GM19238 (cell line): ENCODE data around the gene ACTG1.

ENCODE experiments used
- DNase-seq: peaks from one replicate; pipeline ENCODE4 v3.0.0; 2011; ENCODE audit warnings: low spot score; ENCODE audit not compliant: insufficient read length

ACTG1 gene

GRCh38 chr17:81545160-81545949, 32.8 kb upstream of the ACTG1 start:
- no peak for DNase-seq

DNA sequence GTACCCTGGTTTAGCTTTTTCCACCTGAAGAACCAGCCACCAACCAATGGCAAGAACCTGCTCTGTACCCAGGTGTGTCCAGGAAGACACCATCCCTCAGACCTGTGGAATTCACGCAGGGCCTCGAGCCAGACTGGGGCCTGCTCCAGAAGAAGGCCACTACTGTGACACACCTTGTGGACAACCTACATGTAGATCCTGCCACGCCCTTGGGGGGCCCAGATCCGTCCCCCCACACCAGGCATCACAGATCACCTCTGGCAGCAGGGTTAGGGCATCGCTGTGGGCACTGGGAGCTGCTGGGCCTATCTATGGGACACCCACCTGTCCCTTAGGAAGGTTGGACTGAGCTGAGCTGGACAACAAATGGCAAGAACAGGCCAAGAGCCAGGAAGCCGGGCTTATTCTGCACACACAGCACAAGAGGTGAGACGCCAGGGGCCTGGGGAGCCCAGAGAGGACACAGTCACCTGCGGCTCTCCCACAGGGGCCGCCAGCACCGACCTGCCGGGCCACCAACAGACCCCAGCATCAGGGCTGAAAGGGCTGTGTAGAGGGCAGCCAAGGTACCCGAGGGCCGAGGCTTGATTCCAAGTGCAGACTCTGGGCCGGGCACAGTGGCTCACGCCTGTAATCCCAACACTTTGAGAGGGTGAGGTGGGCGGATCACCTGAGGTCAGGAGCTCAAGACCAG, 31.8 kb upstream of the ACTG1 start:
- DNase-seq: no peak

DNA sequence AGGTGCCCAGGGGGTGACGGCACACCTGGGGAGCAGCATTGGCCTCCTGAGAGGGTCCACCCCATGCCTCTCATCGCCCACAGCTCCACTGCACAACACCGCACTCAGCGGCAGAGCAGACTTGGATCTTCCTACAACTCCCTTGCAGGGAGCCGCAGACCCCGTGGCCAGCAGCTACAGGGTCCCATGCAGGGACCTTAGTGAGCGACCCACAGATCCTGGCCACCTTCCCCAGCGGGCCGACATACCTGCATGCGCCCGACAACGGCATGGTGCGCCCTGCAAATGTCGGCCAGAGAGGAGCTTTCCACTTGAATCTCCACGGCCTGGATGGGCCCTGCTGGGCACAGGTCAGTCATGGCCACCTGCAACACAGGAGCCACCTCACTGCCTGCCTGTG, 31.2 kb upstream of the ACTG1 start:
- DNase-seq: no peak

GRCh38 chr17:81543339-81543675, 30.7 kb upstream of the ACTG1 start:
- no peak for DNase-seq

DNA sequence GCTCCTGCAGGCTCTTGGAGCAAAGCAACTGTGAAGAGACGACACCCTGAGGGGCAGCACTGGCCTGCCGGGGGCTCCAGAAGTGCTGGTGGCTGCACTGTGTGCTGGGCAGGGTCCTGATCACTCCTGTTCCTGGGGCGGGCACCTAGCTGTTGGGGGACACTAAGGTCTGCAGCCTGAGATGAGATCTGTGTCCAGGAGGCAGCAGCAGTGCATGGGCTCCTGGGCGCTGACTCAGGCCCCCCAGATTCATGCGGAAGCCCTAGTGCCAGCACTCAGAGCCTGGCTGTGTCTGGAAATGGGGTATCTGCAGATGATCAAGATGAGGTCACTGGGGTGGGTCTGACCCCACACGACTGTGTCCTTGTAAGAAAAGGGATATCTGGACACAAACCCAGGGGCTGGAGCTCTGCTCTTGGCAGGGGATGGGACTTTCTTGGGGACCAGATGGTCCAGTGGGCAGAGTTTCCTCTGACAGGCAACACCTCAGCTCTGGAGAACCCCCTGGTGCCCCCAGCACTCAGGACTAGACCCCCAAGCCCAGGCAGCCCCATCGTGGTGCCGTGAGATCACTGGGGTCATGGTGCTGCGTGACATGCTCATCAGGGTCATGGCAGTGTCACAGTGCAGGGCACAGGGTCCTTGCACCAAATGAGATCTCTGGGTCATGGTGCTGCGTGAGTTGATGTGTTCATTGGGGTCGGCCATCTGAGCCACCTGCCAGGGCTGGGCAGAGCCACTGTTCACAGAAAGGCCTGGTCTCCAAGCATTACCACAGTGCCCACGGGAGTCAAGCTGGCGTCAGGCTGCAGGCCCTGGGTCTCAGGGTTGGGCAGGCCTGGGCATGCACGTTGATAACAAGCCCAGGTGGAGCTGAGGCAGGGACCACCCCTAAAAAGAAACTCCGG, 30.1 kb upstream of the ACTG1 start:
- no peak for DNase-seq

- DNase-seq: no peak
These were observed 28.5 kb upstream of the ACTG1 start for GRCh38 chr17:81541123-81541522.

GRCh38 chr17:81540676-81541027, 28.1 kb upstream of the ACTG1 start:
- DNase-seq: no peak

GRCh38 chr17:81539961-81540675, 27.5 kb upstream of the ACTG1 start:
- DNase-seq: no peak

DNA sequence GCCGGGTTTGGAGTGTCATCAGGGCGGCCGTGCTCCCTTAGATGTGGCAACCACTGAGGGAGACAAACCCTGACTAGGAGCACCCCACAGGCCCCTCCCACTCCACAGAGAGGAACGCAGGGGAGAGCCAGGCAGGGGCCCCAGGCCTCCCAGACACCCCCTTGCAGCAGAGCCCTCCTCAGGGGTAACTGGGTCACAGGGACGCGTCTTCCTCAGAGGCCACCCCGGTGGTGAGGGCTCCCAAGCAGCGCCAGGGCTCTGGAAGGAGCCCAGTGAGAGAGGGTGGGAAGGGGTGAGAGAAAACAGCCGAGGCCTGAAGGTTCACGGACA, 26.9 kb upstream of the ACTG1 start:
- DNase-seq: no peak

DNA sequence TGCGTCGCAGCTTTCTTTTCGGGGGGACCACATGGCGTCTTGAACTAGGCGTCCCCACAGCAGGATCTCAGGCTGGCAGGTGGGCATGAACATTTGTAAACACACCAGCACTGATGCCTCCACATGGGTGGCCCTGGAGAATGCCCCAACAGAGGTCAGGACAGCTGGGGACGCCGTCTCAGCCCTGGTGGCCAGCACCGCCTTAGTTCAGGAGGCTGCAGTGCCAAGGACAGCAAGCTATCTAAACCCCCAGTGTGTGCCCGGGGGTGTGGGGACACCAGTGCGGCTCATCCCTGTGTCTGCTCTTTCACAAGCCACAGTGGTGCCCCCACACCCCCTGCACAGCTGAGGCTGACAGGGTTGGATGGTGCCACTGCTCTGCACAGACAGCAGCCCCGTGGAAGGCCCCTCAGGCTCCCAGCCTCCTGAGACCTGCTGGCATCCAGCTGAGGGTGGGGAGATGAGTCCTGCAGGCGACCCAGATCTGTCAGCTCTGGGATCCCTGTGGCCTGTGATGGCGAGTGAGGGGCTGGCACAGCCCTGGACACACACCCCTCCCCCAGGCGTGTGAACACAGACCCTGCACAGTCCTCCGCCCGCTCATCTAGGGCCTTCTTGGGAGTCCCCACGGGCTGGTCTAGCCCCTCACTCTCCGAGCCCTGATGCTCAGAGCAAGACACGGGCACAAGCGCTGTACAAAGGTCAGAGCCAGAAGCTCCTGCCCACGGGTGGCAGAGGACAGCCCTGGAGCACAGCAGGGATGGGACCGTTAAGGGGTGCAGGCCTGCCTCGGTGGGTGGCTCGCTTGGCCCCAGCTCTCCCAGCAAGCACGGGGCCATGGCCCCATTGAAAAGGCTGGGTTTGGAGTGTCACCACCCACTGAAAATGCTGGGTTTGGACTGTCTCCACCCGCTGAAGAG, 26.3 kb upstream of the ACTG1 start:
- no peak for DNase-seq

GRCh38 chr17:81537856-81538555, 25.4 kb upstream of the ACTG1 start:
- no peak for DNase-seq

GRCh38 chr17:81537343-81537855, 24.8 kb upstream of the ACTG1 start:
- DNase-seq: no peak

DNA sequence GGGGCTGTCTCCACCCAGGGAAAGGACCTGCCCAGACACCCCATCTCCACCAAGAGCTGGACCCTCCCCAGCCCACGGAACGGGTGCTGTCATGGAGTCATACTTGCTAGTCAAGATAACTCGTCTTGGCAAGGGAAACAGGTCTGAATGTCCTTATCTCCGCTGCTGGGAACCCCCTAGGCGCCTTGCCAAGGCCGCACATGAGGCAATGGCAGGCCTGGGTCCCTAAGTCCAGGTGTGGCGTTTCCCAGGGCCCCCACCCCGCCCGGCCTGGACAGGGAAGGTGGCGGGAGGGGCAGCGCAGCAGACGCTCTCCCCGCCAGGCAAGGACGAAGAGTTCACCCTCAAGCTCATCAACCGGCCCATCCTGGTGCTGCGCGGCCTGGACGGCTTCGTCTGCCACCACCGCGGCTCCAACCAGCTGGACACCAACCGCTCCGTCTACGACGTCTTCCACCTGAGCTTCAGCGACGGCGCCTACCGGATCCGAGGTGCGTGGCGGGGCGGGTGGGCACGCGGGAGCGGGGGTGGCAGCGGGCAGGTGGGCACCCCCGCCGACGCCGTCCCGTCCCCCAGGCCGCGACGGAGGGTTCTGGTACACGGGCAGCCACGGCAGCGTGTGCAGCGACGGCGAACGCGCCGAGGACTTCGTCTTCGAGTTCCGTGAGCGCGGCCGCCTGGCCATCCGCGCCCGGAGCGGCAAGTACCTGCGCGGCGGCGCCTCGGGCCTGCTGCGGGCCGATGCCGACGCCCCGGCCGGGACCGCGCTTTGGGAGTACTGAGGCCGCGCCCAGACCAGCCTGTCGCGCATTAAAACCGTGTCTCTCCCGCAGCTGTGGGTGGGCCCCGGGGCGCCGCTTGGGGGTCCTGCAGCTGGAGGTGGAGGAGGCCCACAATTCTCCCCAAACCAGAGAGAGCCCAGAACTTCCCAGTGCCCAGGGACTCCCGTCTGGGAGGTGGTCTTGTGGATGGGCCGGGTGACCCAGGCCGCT, 24.0 kb upstream of the ACTG1 start:
- DNase-seq: no peak

- no peak for DNase-seq
These were observed 23.1 kb upstream of the ACTG1 start for GRCh38 chr17:81535480-81536298.

GRCh38 chr17:81535007-81535328, 22.4 kb upstream of the ACTG1 start:
- DNase-seq: no peak

- DNase-seq: no peak
These were observed 21.8 kb upstream of the ACTG1 start for GRCh38 chr17:81534157-81535006.
